Stimulated activated CD8-positive, alpha-beta memory T cell treated with anti-CD3 and anti-CD28 coated beads, Interleukin-15, amount 100 ng/mL, for 24 hours (primary cell): Measurements from ENCODE around the gene OR1A1.
"Not testable (repeated sequence)": the region's sequence is repeated elsewhere in the genome, so short reads cannot be mapped to it uniquely, and the experiment has no call there.

ENCODE experiments used
- DNase-seq: peaks from one replicate; pipeline ENCODE4 v3.0.0-alpha.2; 2020; ENCODE audit warnings: low read depth

Gene OR1A1

GRCh38 chr17:3207367-3207766, at the start of gene OR1A1:
OR1A1 (plus strand) TSS chr17:3207667; CDS start chr17:3215621, 7,954 bp downstream.
- DNase-seq, result no peak

GRCh38 chr17:3167574-3167973, 39.9 kb upstream of the OR1A1 start:
- DNase-seq, result no peak

GRCh38 chr17:3189961-3190360, 17.5 kb upstream of the OR1A1 start:
- DNase-seq, result no peak

GRCh38 chr17:3197219-3197618, 10.2 kb upstream of the OR1A1 start, which contains the start of gene OR1A2:
OR1A2 (plus strand) TSS chr17:3197519; CDS start chr17:3197519, 0 bp downstream.
- no peak for DNase-seq

DNA sequence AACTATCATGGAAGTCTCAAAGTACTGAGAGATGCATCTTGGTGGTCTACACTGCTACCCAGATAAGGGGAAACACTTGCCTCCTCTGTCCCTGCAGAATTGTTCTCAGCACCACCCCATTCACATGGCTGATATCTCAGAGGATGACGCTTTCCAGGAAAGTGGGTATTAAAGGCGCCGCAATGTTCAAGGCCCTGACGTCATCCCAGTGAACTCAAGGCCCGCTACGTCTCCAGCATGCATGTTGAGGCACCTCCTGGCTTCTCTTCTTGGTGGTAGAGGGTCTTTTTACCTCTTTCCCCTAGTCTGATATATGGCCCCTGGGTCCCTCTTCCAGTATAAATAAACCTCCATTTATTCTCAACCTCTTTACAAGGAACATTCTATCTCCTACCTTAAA, 1.0 kb downstream of the OR1A1 start:
- DNase-seq, result no peak

- no peak for DNase-seq
These were observed 5.5 kb downstream of the OR1A1 start for GRCh38 chr17:3213001-3213400.

GRCh38 chr17:3213587-3213986, 6.1 kb downstream of the OR1A1 start:
- no peak for DNase-seq

- DNase-seq, result not testable (repeated sequence)
These were observed 12.5 kb downstream of the OR1A1 start for GRCh38 chr17:3219978-3220377.

DNA sequence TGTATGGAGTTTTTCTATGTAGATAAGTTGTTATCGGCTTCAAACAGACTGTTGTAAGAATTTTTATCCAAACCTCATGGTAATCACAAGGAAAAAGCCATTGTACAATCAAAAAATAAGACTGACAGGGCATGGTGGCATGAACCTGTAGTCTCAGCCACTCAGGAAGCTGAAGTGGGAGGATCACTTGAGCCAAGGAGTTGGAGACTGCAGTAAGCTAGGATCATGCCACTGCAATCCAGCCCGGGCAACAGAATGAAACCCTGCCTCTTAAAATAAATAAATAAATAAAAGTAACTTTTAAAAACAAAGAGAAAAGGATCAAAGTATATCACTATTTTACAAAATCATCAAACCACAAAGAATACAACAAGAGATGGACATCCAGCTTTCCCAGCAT, 14.4 kb downstream of the OR1A1 start:
- DNase-seq, result no peak

- DNase-seq, result no peak
These were observed 15.0 kb downstream of the OR1A1 start for GRCh38 chr17:3222505-3222904.

- DNase-seq, result not testable (repeated sequence)
These were observed 17.4 kb downstream of the OR1A1 start for GRCh38 chr17:3224721-3225352.

DNA sequence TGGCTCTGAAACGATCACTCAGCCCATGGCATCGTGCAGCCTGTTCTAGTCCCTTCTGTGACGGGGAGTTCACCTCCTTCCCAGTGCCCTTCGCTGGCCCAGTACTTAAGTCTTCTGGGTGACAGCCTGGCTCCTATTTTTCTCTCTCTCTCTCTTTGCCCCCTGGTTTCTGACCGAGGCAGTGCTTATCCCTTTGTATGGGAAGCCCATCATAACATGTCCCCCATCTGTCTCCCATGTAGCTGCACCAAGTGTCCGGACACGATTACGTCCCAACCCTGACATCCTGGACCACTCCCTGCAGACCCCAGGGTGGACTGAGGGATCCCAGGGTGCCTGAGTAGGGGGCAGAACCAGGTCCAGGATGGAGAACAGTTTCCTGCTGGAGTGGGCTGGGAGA, 24.8 kb downstream of the OR1A1 start:
- DNase-seq, result not testable (repeated sequence)

DNA sequence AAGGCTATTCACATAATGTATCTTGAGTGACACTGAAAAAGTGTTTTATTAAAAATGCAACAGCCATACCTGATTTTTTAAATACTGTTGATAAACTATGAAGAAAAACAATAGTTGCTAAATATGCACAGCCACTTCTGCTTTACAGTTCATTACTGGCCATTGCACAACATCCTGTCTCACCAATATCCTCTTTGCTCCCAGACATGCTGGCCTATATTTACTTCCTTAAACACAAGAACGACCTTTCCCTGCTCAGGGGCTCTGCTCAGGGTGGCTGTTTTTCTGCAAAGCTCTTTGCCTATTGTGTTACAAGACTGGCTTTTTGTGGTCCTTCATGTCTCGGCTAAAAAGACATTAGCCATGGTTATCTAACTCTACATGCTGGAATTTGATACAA, 31.2 kb downstream of the OR1A1 start:
- DNase-seq, result not testable (repeated sequence)

GRCh38 chr17:3241044-3241443, 33.6 kb downstream of the OR1A1 start:
- DNase-seq, result not testable (repeated sequence)

DNA sequence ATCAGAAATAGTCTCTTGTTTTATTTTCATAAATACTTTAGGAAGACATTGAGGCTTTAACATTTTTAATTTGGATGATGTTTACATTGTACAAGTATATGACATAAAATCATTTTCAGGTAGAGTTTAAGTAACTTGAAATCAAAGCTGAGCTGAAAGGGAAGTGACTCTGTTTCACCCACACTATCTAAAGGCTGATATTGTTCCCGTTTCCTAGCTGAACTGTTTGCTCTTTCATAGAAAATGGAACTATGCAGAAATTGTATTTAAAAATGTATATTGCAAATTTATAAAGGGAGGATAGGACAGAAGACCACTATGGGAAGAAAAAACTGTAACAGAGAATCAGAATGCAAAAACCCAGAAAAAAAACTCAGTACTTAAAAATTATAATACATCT, 37.4 kb downstream of the OR1A1 start:
- not testable (repeated sequence) for DNase-seq

GRCh38 chr17:3249013-3249412, 41.5 kb downstream of the OR1A1 start:
- not testable (repeated sequence) for DNase-seq

DNA sequence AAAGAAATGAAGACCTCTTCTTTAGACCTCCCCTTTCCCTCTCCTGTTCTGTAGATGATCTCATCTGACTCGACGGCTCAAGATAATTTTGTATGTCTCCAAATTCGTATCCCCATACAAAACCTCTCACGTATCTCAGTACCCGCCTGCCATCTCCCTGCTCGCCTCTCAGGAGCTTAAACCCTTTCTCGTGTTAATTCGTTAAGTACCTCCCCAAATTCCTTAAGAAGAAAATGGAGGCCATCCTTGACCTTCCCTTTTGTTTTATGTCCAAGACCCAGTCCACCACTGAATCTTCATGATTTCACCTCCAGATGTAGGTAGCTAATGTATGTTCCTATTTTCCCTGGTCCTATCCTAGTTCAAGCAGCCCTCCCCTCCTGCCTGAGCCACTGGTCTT, 49.1 kb downstream of the OR1A1 start:
- DNase-seq, result no peak

GRCh38 chr17:3260163-3260562, 52.7 kb downstream of the OR1A1 start:
- no peak for DNase-seq

DNA sequence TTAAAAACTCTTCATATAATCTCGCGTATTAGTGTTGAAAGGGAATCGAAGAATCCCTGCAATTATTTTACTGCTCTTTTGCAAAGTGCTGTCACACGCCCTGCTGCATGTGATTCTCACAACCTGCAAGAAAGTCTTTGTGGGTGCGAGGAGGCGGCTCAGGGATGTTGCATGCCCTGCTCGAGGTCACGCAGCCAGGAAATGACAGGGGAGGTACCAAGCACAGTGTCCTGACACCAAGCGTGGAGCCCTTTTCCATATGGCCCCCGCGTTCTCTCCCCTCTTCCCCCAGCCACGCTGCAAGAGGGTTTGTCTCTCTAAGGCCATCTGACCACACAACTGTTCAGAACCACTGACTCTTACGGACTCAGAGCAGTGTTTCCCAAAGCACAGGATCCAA, 53.1 kb downstream of the OR1A1 start:
- DNase-seq, result no peak
